Fibroblast of lung (primary cell): ENCODE results near the gene SLC5A6. TPM values are rescaled to one million over a fixed set of nuclear protein-coding genes. Genes with fewer than 3 reads are reported as not detected.

ENCODE experiments used
- DNase-seq, 2 donors: peaks; one replicate each; pipeline versions ENCODE4 v3.0.0 to v3.0.0-alpha.2; 2010; ENCODE audit warnings: low read depth in 2 of 2
- H2AFZ ChIP-seq: 2 replicates; pipeline ENCODE4 v1.5.1; 2012; ENCODE audit warnings: low read length, control low read depth, inconsistent platforms
- H3K27ac ChIP-seq: 2 replicates; pipeline ENCODE4 v1.5.1; 2011; ENCODE audit warnings: low read length, control low read depth; ENCODE audit not compliant: insufficient read depth
- H3K27me3 ChIP-seq: 2 replicates; pipeline ENCODE4 v1.5.1; 2011; ENCODE audit warnings: mild to moderate bottlenecking, low read length; ENCODE audit not compliant: control insufficient read depth, insufficient read depth
- H3K36me3 ChIP-seq: 2 replicates; pipeline ENCODE4 v1.5.1; 2011; ENCODE audit warnings: low read length; ENCODE audit not compliant: control insufficient read depth, insufficient read depth
- H3K4me1 ChIP-seq: 2 replicates; pipeline ENCODE4 v1.5.1; 2011; ENCODE audit warnings: low read length; ENCODE audit not compliant: control insufficient read depth, insufficient read depth; ENCODE audit errors: extremely low read depth
- H3K4me2 ChIP-seq: 2 replicates; pipeline ENCODE4 v1.5.1; 2011; ENCODE audit warnings: low read length, control low read depth; ENCODE audit not compliant: insufficient read depth; ENCODE audit errors: extremely low read depth
- H3K4me3 ChIP-seq, 4 experiments: fragments of 200-600 bp in 1 of 4; sonication (generic) in 1 of 4; replicated peaks in 1 of 4; 2 replicates each; pipeline ENCODE4 v1.5.1; 2011 to 2016; ENCODE audit warnings: low read length in 4 of 4, low read depth in 3 of 4, mild to moderate bottlenecking in 3 of 4, control low read depth in 2 of 4, inconsistent platforms in 1 of 4, mixed read lengths in 1 of 4; ENCODE audit not compliant: insufficient read depth in 1 of 4; ENCODE audit errors: control extremely low read depth in 1 of 4
- H3K79me2 ChIP-seq: 2 replicates; pipeline ENCODE4 v1.5.1; 2012; ENCODE audit warnings: mild to moderate bottlenecking, low read length, inconsistent platforms; ENCODE audit not compliant: control insufficient read depth, insufficient read depth
- H3K9ac ChIP-seq: 2 replicates; pipeline ENCODE4 v1.5.1; 2011; ENCODE audit warnings: mild to moderate bottlenecking, low read length, control low read depth; ENCODE audit not compliant: insufficient read depth
- H3K9me3 ChIP-seq: 2 replicates; pipeline ENCODE4 v1.5.1; 2012; ENCODE audit warnings: low read depth, low read length; ENCODE audit not compliant: control insufficient read depth, insufficient read depth
- H4K20me1 ChIP-seq: 2 replicates; pipeline ENCODE4 v1.5.1; 2011; ENCODE audit warnings: low read length; ENCODE audit not compliant: control insufficient read depth, insufficient read depth; ENCODE audit errors: extremely low read depth
- EZH2 ChIP-seq: IDR thresholded peaks from 2 replicates; pipeline ENCODE4 v1.5.1; 2012; ENCODE audit warnings: low read length, control low read depth, mild to moderate bottlenecking; ENCODE audit errors: missing control alignments
- polyA plus RNA-seq, 2 donors: library from polyadenylated mRNA; depleted of rRNA in 1 of 2; stranded (reverse) in 1 of 2; unstranded in 1 of 2; fragments of >200 nt; gene quantifications; 2 replicates each; pipeline ENCODE4 v1.2.1, GENCODE V29; 2011 to 2012; ENCODE audit warnings: missing spikeins in 1 of 2
- total RNA-seq: library from RNA; depleted of rRNA; stranded (reverse); fragments of >200 nt; gene quantifications from 2 replicates; pipeline ENCODE4 v1.2.1, GENCODE V29; 2014
- TF ChIP-seq, protein P1 (sequence below), 2 donors: IDR thresholded peaks in 1 of 2; conservative IDR thresholded peaks in 1 of 2; 1 replicate in 1 of 2; 2 replicates in 1 of 2; pipeline ENCODE4 v1.5.1; 2011 to 2012; ENCODE audit warnings: low read length in 2 of 2, control low read depth in 1 of 2, inconsistent platforms in 1 of 2, low read depth in 1 of 2, mild to moderate bottlenecking in 1 of 2

Gene SLC5A6
- total and polyA plus RNA-seq, 2 donors (not counting 1 experiment from before 2014, with no cell fraction given) = 11.5 to 13.9 TPM

- peak overlapping the region in 1 of 4 experiments; percentile 8 for H3K4me3 ChIP-seq
- peaks cover 10% of the 10 kb centered on the region for H3K27me3 ChIP-seq
- no peaks in the 10 kb centered on the region for H3K9me3 ChIP-seq
- H3K4me2 ChIP-seq = peak overlapping the region; percentile 17
- TF ChIP-seq, protein P1, sequence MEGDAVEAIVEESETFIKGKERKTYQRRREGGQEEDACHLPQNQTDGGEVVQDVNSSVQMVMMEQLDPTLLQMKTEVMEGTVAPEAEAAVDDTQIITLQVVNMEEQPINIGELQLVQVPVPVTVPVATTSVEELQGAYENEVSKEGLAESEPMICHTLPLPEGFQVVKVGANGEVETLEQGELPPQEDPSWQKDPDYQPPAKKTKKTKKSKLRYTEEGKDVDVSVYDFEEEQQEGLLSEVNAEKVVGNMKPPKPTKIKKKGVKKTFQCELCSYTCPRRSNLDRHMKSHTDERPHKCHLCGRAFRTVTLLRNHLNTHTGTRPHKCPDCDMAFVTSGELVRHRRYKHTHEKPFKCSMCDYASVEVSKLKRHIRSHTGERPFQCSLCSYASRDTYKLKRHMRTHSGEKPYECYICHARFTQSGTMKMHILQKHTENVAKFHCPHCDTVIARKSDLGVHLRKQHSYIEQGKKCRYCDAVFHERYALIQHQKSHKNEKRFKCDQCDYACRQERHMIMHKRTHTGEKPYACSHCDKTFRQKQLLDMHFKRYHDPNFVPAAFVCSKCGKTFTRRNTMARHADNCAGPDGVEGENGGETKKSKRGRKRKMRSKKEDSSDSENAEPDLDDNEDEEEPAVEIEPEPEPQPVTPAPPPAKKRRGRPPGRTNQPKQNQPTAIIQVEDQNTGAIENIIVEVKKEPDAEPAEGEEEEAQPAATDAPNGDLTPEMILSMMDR (conservative IDR thresholded peaks at IDR 0.05 in 1 of 2, IDR thresholded peaks at IDR 0.05 in 1 of 2; ENCODE audit: low read depth in 1 of 2, low read length in 2 of 2) = no peak
- TF ChIP-seq EZH2 = no peak
- DNase-seq = peak; percentile 68 to 88
- H3K36me3 ChIP-seq = no peaks in the 10 kb centered on the region
- H3K27ac ChIP-seq = peak overlapping the region; percentile 48
- no peaks in the 10 kb centered on the region for H3K79me2 ChIP-seq
- H2AFZ ChIP-seq = no peak overlapping the region
- H4K20me1 ChIP-seq = no peaks in the 10 kb centered on the region
- H3K4me1 ChIP-seq = peaks cover 10% of the 10 kb centered on the region
- no peak overlapping the region for H3K9ac ChIP-seq
These were observed 26.6 kb downstream of the SLC5A6 start for GRCh38 chr2:27185331-27186026.

GRCh38 chr2:27184115-27184514 lies 28.0 kb downstream of the SLC5A6 start:
- H2AFZ ChIP-seq = no peak overlapping the region
- H3K9ac ChIP-seq = no peak overlapping the region
- H3K27me3 ChIP-seq = peaks cover 10% of the 10 kb centered on the region
- H3K9me3 ChIP-seq = no peaks in the 10 kb centered on the region
- H3K4me3 ChIP-seq = no peak overlapping the region
- peak in 1 of 2 donors; percentile 43 for DNase-seq
- no peak for TF ChIP-seq EZH2
- TF ChIP-seq, protein P1 (conservative IDR thresholded peaks at IDR 0.05 in 1 of 2, IDR thresholded peaks at IDR 0.05 in 1 of 2; ENCODE audit: low read depth in 1 of 2, low read length in 2 of 2) = no peak
- peaks cover 10% of the 10 kb centered on the region for H3K4me1 ChIP-seq
- H3K27ac ChIP-seq = no peak overlapping the region
- no peaks in the 10 kb centered on the region for H4K20me1 ChIP-seq
- H3K79me2 ChIP-seq = no peaks in the 10 kb centered on the region
- no peak overlapping the region for H3K4me2 ChIP-seq
- H3K36me3 ChIP-seq = no peaks in the 10 kb centered on the region

- Histone ChIP-seq H2AFZ (no peak overlapping the region), H3K4me3 (no peak overlapping the region), H3K9ac (no peak overlapping the region), H3K27me3 (peaks cover 8% of the 10 kb centered on the region), H4K20me1 (no peaks in the 10 kb centered on the region), H3K79me2 (no peaks in the 10 kb centered on the region), H3K27ac (no peak overlapping the region), H3K4me1 (peaks cover 10% of the 10 kb centered on the region), H3K36me3 (no peaks in the 10 kb centered on the region), H3K4me2 (peak overlapping the region; percentile 18), H3K9me3 (no peaks in the 10 kb centered on the region)
- no peak for TF ChIP-seq EZH2
- TF ChIP-seq, protein P1 (conservative IDR thresholded peaks at IDR 0.05 in 1 of 2, IDR thresholded peaks at IDR 0.05 in 1 of 2; ENCODE audit: low read depth in 1 of 2, low read length in 2 of 2) = no peak
- peak; percentile 43 to 51 for DNase-seq
These were observed 29.7 kb downstream of the SLC5A6 start for GRCh38 chr2:27182346-27182745.
